Activated CD4-positive, alpha-beta memory T cell treated with anti-CD3 and anti-CD28 coated beads for 36 hours (primary cell): Measurements from ENCODE around the gene NFKBIE. TPM values are rescaled to one million over a fixed set of nuclear protein-coding genes. Genes with fewer than 3 reads are reported as not detected.

Source experiments
- CTCF ChIA-PET: fragments of 350-600 bp; sonication (Branson Sonifier 250); formaldehyde crosslinking; loops from one replicate; lab custom pipeline; 2021; ENCODE audit warnings: antibody characterized with exemption, inconsistent platforms; lab: Charles Lee
- POLR2A ChIA-PET: fragments of 350-600 bp; sonication (Branson Sonifier 250); formaldehyde crosslinking; loops from one replicate; lab custom pipeline; 2021; ENCODE audit warnings: antibody characterized with exemption; lab: Charles Lee
- DNase-seq: peaks from one replicate; pipeline ENCODE4 v3.0.0-alpha.2; 2020
- H3K27ac Mint-ChIP-seq: one replicate; pipeline ENCODE4 v1.8.0; 2021; ENCODE audit warnings: mixed read lengths
- H3K27me3 Mint-ChIP-seq: one replicate; pipeline ENCODE4 v1.8.0; 2021; ENCODE audit warnings: mixed read lengths
- H3K36me3 Mint-ChIP-seq: one replicate; pipeline ENCODE4 v1.8.0; 2021; ENCODE audit warnings: mixed read lengths
- H3K4me1 Mint-ChIP-seq: one replicate; pipeline ENCODE4 v1.8.0; 2021; ENCODE audit warnings: low read depth, mixed read lengths
- H3K4me3 Mint-ChIP-seq: one replicate; pipeline ENCODE4 v1.8.0; 2021; ENCODE audit warnings: mild to moderate bottlenecking, mixed read lengths
- H3K9me3 Mint-ChIP-seq: one replicate; pipeline ENCODE4 v1.8.0; 2021; ENCODE audit warnings: mixed read lengths
- intact Hi-C: fragments of 100-400 bp; cut with micrococcal nuclease; formaldehyde crosslinking; loops from one replicate; pipeline ENCODE4 v1.15.1; 2023
- total RNA-seq, 2 experiments: library from RNA; stranded (reverse); gene quantifications; one replicate each; pipeline ENCODE4 v1.2.3, GENCODE V29; 2021

The NFKBIE gene
- total RNA-seq, 2 experiments from 2014 or later = 24.7 to 25.1 TPM

GRCh38 chr6:44249082-44249748 lies 16.1 kb downstream of the NFKBIE start:
- Mint-ChIP-seq H3K4me1 (peaks cover 63% of the 10 kb centered on the region), H3K9me3 (no peaks in the 10 kb centered on the region), H3K4me3 (peak overlapping the region; percentile 96), H3K36me3 (peaks cover 73% of the 10 kb centered on the region), H3K27me3 (peaks cover 4% of the 10 kb centered on the region), H3K27ac (peak overlapping the region; percentile 99)
- POLR2A ChIA-PET = interaction anchor here (4.8 to 6.3 kb wide), 4 partner anchors 8 to 26 kb away, joined by 42 to 139 read pairs (median 86); partner anchors contain the start of genes SLC29A1 and SLC35B2
- intact Hi-C loops = loop anchor here (5.0 kb wide), 2 partner anchors 477 to 612 kb away; partner anchors contain the start of genes MAD2L1BP and VEGFA
- DNase-seq = no peak
- CTCF ChIA-PET = interaction anchor here (1.1 to 5.1 kb wide), 3 partner anchors 8 to 15 kb away, joined by 3 to 49 read pairs (median 15); partner anchors contain the start of gene SLC35B2

GRCh38 chr6:44248579-44248978 lies 16.8 kb downstream of the NFKBIE start:
- Mint-ChIP-seq H3K4me3 (peak overlapping the region; percentile 96), H3K36me3 (peaks cover 69% of the 10 kb centered on the region), H3K27me3 (peaks cover 4% of the 10 kb centered on the region), H3K4me1 (peaks cover 59% of the 10 kb centered on the region), H3K9me3 (no peaks in the 10 kb centered on the region), H3K27ac (peak overlapping the region; percentile 99)
- intact Hi-C loops = loop anchor here (5.0 kb wide), 2 partner anchors 476 to 611 kb away; partner anchors contain the start of genes MAD2L1BP and VEGFA
- ChIA-PET CTCF (interaction anchor here (1.1 to 5.1 kb wide), 4 partner anchors 8 to 24 kb away, joined by 3 to 49 read pairs (median 14); partner anchors contain the start of gene SLC35B2), POLR2A (interaction anchor here (4.8 to 6.3 kb wide), 4 partner anchors 8 to 25 kb away, joined by 42 to 139 read pairs (median 86); partner anchors contain the start of genes SLC29A1 and SLC35B2)
- DNase-seq = no peak

GRCh38 chr6:44247338-44248302 lies 17.7 kb downstream of the NFKBIE start:
- peaks cover 4% of the 10 kb centered on the region for H3K27me3 Mint-ChIP-seq

GRCh38 chr6:44246663-44247337 lies 18.6 kb downstream of the NFKBIE start, which contains the start of gene HSP90AB1:
TSS of gene HSP90AB1 (plus strand) at chr6:44247101. CDS start at chr6:44248630, 1,529 bp downstream.
- DNase-seq = peak; percentile 99
- POLR2A ChIA-PET = interaction anchor here (0.6 to 6.3 kb wide), 17 partner anchors 9 to 476 kb away, joined by 3 to 139 read pairs (median 6); partner anchors contain the start of genes AARS2, CDC5L, MRPL14 and SLC29A1
- CTCF ChIA-PET = interaction anchor here (0.5 to 5.1 kb wide), 7 partner anchors 9 to 66 kb away, joined by 3 to 49 read pairs (median 11); partner anchors contain the start of genes AARS2 and SLC35B2
- peak within 1 kb of the TSS; percentile 96 for H3K4me3 Mint-ChIP-seq
- no peaks in the 10 kb centered on the region for H3K9me3 Mint-ChIP-seq
- H3K27ac Mint-ChIP-seq = peak within 1 kb of the TSS; percentile 99
- H3K4me1 Mint-ChIP-seq = peaks cover 45% of the 10 kb centered on the region
- H3K27me3 Mint-ChIP-seq = peaks cover 4% of the 10 kb centered on the region
- H3K36me3 Mint-ChIP-seq = peaks cover 52% of the 10 kb centered on the region
- intact Hi-C loops = loop anchor here (1.0 to 5.0 kb wide), 9 partner anchors 8 to 1356 kb away; partner anchors contain the start of genes MAD2L1BP, MRPL14, NFKBIE and SLC35B2

More at GRCh38 chr6:44247338-44248302, 17.7 kb downstream of the NFKBIE start:
- CTCF ChIA-PET = interaction anchor here (1.0 to 5.1 kb wide), 6 partner anchors 9 to 65 kb away, joined by 4 to 49 read pairs (median 12); partner anchors contain the start of genes AARS2 and SLC35B2
- Mint-ChIP-seq H3K27ac (peak overlapping the region; percentile 99), H3K4me1 (peaks cover 51% of the 10 kb centered on the region), H3K9me3 (no peaks in the 10 kb centered on the region), H3K36me3 (peaks cover 59% of the 10 kb centered on the region), H3K4me3 (peak overlapping the region; percentile 96)
- DNase-seq = peak; percentile 94
- intact Hi-C loops = loop anchor here (1.0 to 5.0 kb wide), 7 partner anchors 10 to 1357 kb away; partner anchors contain the start of genes MAD2L1BP, MRPL14, NFKBIE and SLC35B2
- POLR2A ChIA-PET = interaction anchor here (1.0 to 6.3 kb wide), 17 partner anchors 9 to 477 kb away, joined by 3 to 139 read pairs (median 6); partner anchors contain the start of genes AARS2, CDC5L, MRPL14 and SLC29A1

GRCh38 chr6:44245912-44246662 lies 19.3 kb downstream of the NFKBIE start:
- Mint-ChIP-seq H3K36me3 (peaks cover 45% of the 10 kb centered on the region), H3K9me3 (no peaks in the 10 kb centered on the region), H3K27me3 (peaks cover 4% of the 10 kb centered on the region), H3K27ac (peak overlapping the region; percentile 99), H3K4me1 (peaks cover 38% of the 10 kb centered on the region), H3K4me3 (peak overlapping the region; percentile 96)
- CTCF ChIA-PET = interaction anchor here (0.5 to 5.1 kb wide), 8 partner anchors 9 to 48 kb away, joined by 3 to 49 read pairs (median 8); partner anchors contain the start of gene SLC35B2
- POLR2A ChIA-PET = interaction anchor here (0.6 to 6.3 kb wide), 17 partner anchors 8 to 476 kb away, joined by 3 to 139 read pairs (median 6); partner anchors contain the start of genes AARS2, MRPL14, SLC29A1 and SLC35B2
- DNase-seq = peak; percentile 90
- intact Hi-C loops = loop anchor here (1.0 to 5.0 kb wide), 6 partner anchors 8 to 1355 kb away; partner anchors contain the start of genes MAD2L1BP and VEGFA

- H3K4me3 Mint-ChIP-seq = peak overlapping the region; percentile 96
- H3K36me3 Mint-ChIP-seq = peaks cover 39% of the 10 kb centered on the region
- peaks cover 4% of the 10 kb centered on the region for H3K27me3 Mint-ChIP-seq
- DNase-seq = no peak
- intact Hi-C loops = loop anchor here (5.0 kb wide), 2 partner anchors 473 to 608 kb away; partner anchors contain the start of genes MAD2L1BP and VEGFA
- H3K27ac Mint-ChIP-seq = peak overlapping the region; percentile 99
- CTCF ChIA-PET = interaction anchor here (0.6 to 5.1 kb wide), 7 partner anchors 9 to 149 kb away, joined by 3 to 49 read pairs (median 4); partner anchors contain the start of gene SLC35B2
- no peaks in the 10 kb centered on the region for H3K9me3 Mint-ChIP-seq
- H3K4me1 Mint-ChIP-seq = peaks cover 32% of the 10 kb centered on the region
- POLR2A ChIA-PET = interaction anchor here (0.7 to 6.3 kb wide), 5 partner anchors 7 to 67 kb away, joined by 3 to 139 read pairs (median 79); partner anchors contain the start of genes AARS2, SLC29A1 and SLC35B2
Measured at GRCh38 chr6:44245391-44245911, 19.9 kb downstream of the NFKBIE start.

GRCh38 chr6:44243345-44243744 lies 22.0 kb downstream of the NFKBIE start:
- no peak for DNase-seq
- ChIA-PET POLR2A (interaction anchor here (1.5 to 6.3 kb wide), 2 partner anchors 13 kb away, joined by 8 to 139 read pairs; partner anchors contain the start of gene SLC35B2), CTCF (interaction anchor here (1.0 kb wide), 1 partner anchor 75 kb away, joined by 3 read pairs; no protein-coding TSS in a partner anchor)
- no peak overlapping the region for H3K27ac Mint-ChIP-seq
- intact Hi-C loops = no loop called here
- H3K27me3 Mint-ChIP-seq = peaks cover 4% of the 10 kb centered on the region
- H3K9me3 Mint-ChIP-seq = no peaks in the 10 kb centered on the region
- H3K36me3 Mint-ChIP-seq = peaks cover 18% of the 10 kb centered on the region
- H3K4me3 Mint-ChIP-seq = no peak overlapping the region
- H3K4me1 Mint-ChIP-seq = peaks cover 21% of the 10 kb centered on the region

GRCh38 chr6:44238687-44239350 lies 26.5 kb downstream of the NFKBIE start:
- peak overlapping the region; percentile 95 for H3K27ac Mint-ChIP-seq
- intact Hi-C loops = loop anchor here (1.0 to 5.0 kb wide), 3 partner anchors 7 to 142 kb away; no protein-coding TSS in a partner anchor
- H3K27me3 Mint-ChIP-seq = no peaks in the 10 kb centered on the region
- ChIA-PET CTCF (interaction anchor here (1.8 to 2.1 kb wide), 3 partner anchors 15 to 66 kb away, joined by 7 to 27 read pairs (median 13); partner anchors contain the start of genes SLC29A1 and SLC35B2), POLR2A (interaction anchor here (0.6 to 3.0 kb wide), 3 partner anchors 9 to 169 kb away, joined by 3 to 42 read pairs (median 12); partner anchors contain the start of gene HSP90AB1)
- DNase-seq = no peak
- H3K4me1 Mint-ChIP-seq = peaks cover 29% of the 10 kb centered on the region
- peak overlapping the region; percentile 24 for H3K4me3 Mint-ChIP-seq
- peaks cover 6% of the 10 kb centered on the region for H3K36me3 Mint-ChIP-seq
- no peaks in the 10 kb centered on the region for H3K9me3 Mint-ChIP-seq
